Suppressor macrophage (primary cell): ENCODE data around the gene COMMD1.
"Not testable (repeated sequence)": the region's sequence is repeated elsewhere in the genome, so short reads cannot be mapped to it uniquely, and the experiment has no call there.

Experiments used
- DNase-seq, 4 experiments: peaks; one replicate each; pipeline ENCODE4 v3.0.0-alpha.2; 2020 to 2022

Gene COMMD1

GRCh38 chr2:62143696-62144095 lies 238.2 kb downstream of the COMMD1 start:
- no peak for DNase-seq

GRCh38 chr2:62144689-62145477 lies 239.4 kb downstream of the COMMD1 start:
- DNase-seq, result no peak

- peak in 3 of 4 experiments; percentile 8 to 56 (median 54) for DNase-seq
Measured at GRCh38 chr2:62145478-62146100, 240.1 kb downstream of the COMMD1 start.

GRCh38 chr2:62146790-62147189 lies 241.3 kb downstream of the COMMD1 start:
- not testable (repeated sequence) for DNase-seq

- peak in 3 of 4 experiments; percentile 18 to 60 (median 43) for DNase-seq
Measured at GRCh38 chr2:62147610-62148301, 242.3 kb downstream of the COMMD1 start.

GRCh38 chr2:62149708-62150107 lies 244.2 kb downstream of the COMMD1 start:
- no peak for DNase-seq

GRCh38 chr2:62150597-62151305 lies 245.3 kb downstream of the COMMD1 start:
- DNase-seq, result no peak

GRCh38 chr2:62151306-62151638 lies 245.8 kb downstream of the COMMD1 start:
- no peak for DNase-seq

- DNase-seq, result no peak
Measured at GRCh38 chr2:62152000-62152399, 246.5 kb downstream of the COMMD1 start.

- DNase-seq, result no peak
Measured at GRCh38 chr2:62156861-62157496, 251.5 kb downstream of the COMMD1 start.

GRCh38 chr2:62158444-62159121 lies 253.1 kb downstream of the COMMD1 start:
- no peak for DNase-seq

GRCh38 chr2:62160691-62161090 lies 255.2 kb downstream of the COMMD1 start:
- DNase-seq, result not testable (repeated sequence)

GRCh38 chr2:62163106-62163831 lies 257.8 kb downstream of the COMMD1 start:
- no peak for DNase-seq

- DNase-seq, result no peak
Measured at GRCh38 chr2:62163834-62164233, 258.4 kb downstream of the COMMD1 start.

GRCh38 chr2:62175728-62176127 lies 270.3 kb downstream of the COMMD1 start:
- DNase-seq, result no peak

- peak in 2 of 4 experiments; percentile 20 to 22 for DNase-seq
Measured at GRCh38 chr2:62176801-62177200, 271.3 kb downstream of the COMMD1 start.

- DNase-seq, result no peak
Measured at GRCh38 chr2:62177392-62178049, 272.0 kb downstream of the COMMD1 start.

GRCh38 chr2:62178741-62179271 lies 273.3 kb downstream of the COMMD1 start:
- no peak for DNase-seq

GRCh38 chr2:62180975-62181374 lies 275.5 kb downstream of the COMMD1 start:
- no peak for DNase-seq

GRCh38 chr2:62181843-62182242 lies 276.4 kb downstream of the COMMD1 start:
- DNase-seq, result no peak
